HL-60/S4 treated with retinoic acid at 250 ng/mL for 4 days and 3 days (cell line): Measurements from ENCODE around the gene IL1F10.

Source experiments
- in situ Hi-C: fragments of 300-500 bp; cut with MboI; formaldehyde crosslinking; loops from 2 replicates; pipeline ENCODE4 v1.7.0; 2022; ENCODE audit warnings: low sequenced_read_pairs

IL1F10 gene

GRCh38 chr2:113111823-113112287 is 44.1 kb downstream of the IL1F10 start:
- in situ Hi-C loops, result no loop called here

- in situ Hi-C loops, result no loop called here
These were observed 44.7 kb downstream of the IL1F10 start for GRCh38 chr2:113112441-113112840.

GRCh38 chr2:113112871-113113270 is 45.1 kb downstream of the IL1F10 start:
- in situ Hi-C loops, result no loop called here

- in situ Hi-C loops, result no loop called here
These were observed 46.0 kb downstream of the IL1F10 start for GRCh38 chr2:113113807-113114206.

- in situ Hi-C loops, result no loop called here
These were observed 46.6 kb downstream of the IL1F10 start for GRCh38 chr2:113114224-113114945.

- in situ Hi-C loops, result no loop called here
These were observed 47.2 kb downstream of the IL1F10 start for GRCh38 chr2:113114996-113115395.

GRCh38 chr2:113116100-113116958 is 48.6 kb downstream of the IL1F10 start:
- in situ Hi-C loops, result no loop called here

GRCh38 chr2:113117541-113118262 is 49.9 kb downstream of the IL1F10 start:
- in situ Hi-C loops, result no loop called here

- in situ Hi-C loops, result no loop called here
These were observed 50.5 kb downstream of the IL1F10 start for GRCh38 chr2:113118263-113118657.

- in situ Hi-C loops, result no loop called here
These were observed 51.3 kb downstream of the IL1F10 start for GRCh38 chr2:113119111-113119510.

GRCh38 chr2:113120861-113121260 is 53.1 kb downstream of the IL1F10 start:
- in situ Hi-C loops, result no loop called here

- in situ Hi-C loops, result no loop called here
These were observed 54.6 kb downstream of the IL1F10 start for GRCh38 chr2:113122364-113122763.

- in situ Hi-C loops, result no loop called here
These were observed 56.0 kb downstream of the IL1F10 start for GRCh38 chr2:113123726-113124125.

GRCh38 chr2:113124181-113124961 is 56.6 kb downstream of the IL1F10 start:
- in situ Hi-C loops, result no loop called here
